ENCODE results near the gene VPS50.
"Not testable (repeated sequence)": the region's sequence is repeated elsewhere in the genome, so short reads cannot be mapped to it uniquely, and the experiment has no call there.

The VPS50 gene

GRCh38 chr7:93337052-93337451 lies 104.9 kb downstream of the VPS50 start:
- DNase-seq (ENCODE audit: low read depth) = no peak

GRCh38 chr7:93342178-93342577 lies 110.0 kb downstream of the VPS50 start:
- not testable (repeated sequence) for DNase-seq (ENCODE audit: low read depth)

GRCh38 chr7:93350338-93350737 lies 118.2 kb downstream of the VPS50 start:
- DNase-seq (ENCODE audit: low read depth) = no peak

GRCh38 chr7:93352881-93353280 lies 120.7 kb downstream of the VPS50 start:
- DNase-seq (ENCODE audit: low read depth) = no peak

GRCh38 chr7:93354815-93355214 lies 122.6 kb downstream of the VPS50 start:
- DNase-seq (ENCODE audit: low read depth) = no peak

- DNase-seq (ENCODE audit: low read depth) = peak; percentile 4
Observed at GRCh38 chr7:93359520-93360198, 127.5 kb downstream of the VPS50 start.

- DNase-seq (ENCODE audit: low read depth) = no peak
Observed at GRCh38 chr7:93361853-93362252, 129.7 kb downstream of the VPS50 start.

GRCh38 chr7:93364806-93365205 lies 132.6 kb downstream of the VPS50 start:
- DNase-seq (ENCODE audit: low read depth) = no peak

- DNase-seq (ENCODE audit: low read depth) = no peak
Observed at GRCh38 chr7:93365341-93365740, 133.2 kb downstream of the VPS50 start.

- no peak for DNase-seq (ENCODE audit: low read depth)
Observed at GRCh38 chr7:93366816-93367215, 134.7 kb downstream of the VPS50 start.

GRCh38 chr7:93367254-93367653 lies 135.1 kb downstream of the VPS50 start:
- no peak for DNase-seq (ENCODE audit: low read depth)

GRCh38 chr7:93370937-93371336 lies 138.8 kb downstream of the VPS50 start:
- DNase-seq (ENCODE audit: low read depth) = not testable (repeated sequence)

- no peak for DNase-seq (ENCODE audit: low read depth)
Observed at GRCh38 chr7:93373537-93373936, 141.4 kb downstream of the VPS50 start.

GRCh38 chr7:93374345-93374940 lies 142.3 kb downstream of the VPS50 start:
- DNase-seq (ENCODE audit: low read depth) = peak; percentile 41

- DNase-seq (ENCODE audit: low read depth) = no peak
Observed at GRCh38 chr7:93375603-93376002, 143.4 kb downstream of the VPS50 start.

- peak; percentile 7 for DNase-seq (ENCODE audit: low read depth)
Observed at GRCh38 chr7:93378131-93378760, 146.1 kb downstream of the VPS50 start.

GRCh38 chr7:93382362-93382761 lies 150.2 kb downstream of the VPS50 start:
- DNase-seq (ENCODE audit: low read depth) = peak; percentile 56

GRCh38 chr7:93390660-93391059 lies 158.5 kb downstream of the VPS50 start:
- no peak for DNase-seq (ENCODE audit: low read depth)

- no peak for DNase-seq (ENCODE audit: low read depth)
Observed at GRCh38 chr7:93392984-93393383, 160.8 kb downstream of the VPS50 start.

GRCh38 chr7:93399642-93400041 lies 167.5 kb downstream of the VPS50 start:
- DNase-seq (ENCODE audit: low read depth) = no peak

- DNase-seq (ENCODE audit: low read depth) = no peak
Observed at GRCh38 chr7:93402944-93403343, 170.8 kb downstream of the VPS50 start.

GRCh38 chr7:93407239-93407638 lies 175.1 kb downstream of the VPS50 start:
- DNase-seq (ENCODE audit: low read depth) = no peak

- no peak for DNase-seq (ENCODE audit: low read depth)
Observed at GRCh38 chr7:93409324-93409723, 177.2 kb downstream of the VPS50 start.

Data from fibroblast of gingiva (primary cell).